ENCODE measurements around the gene NEGR1.

- TF ChIP-seq CTCF (IDR thresholded peaks at IDR 0.05) (no peak), POLR2A (IDR thresholded peaks at IDR 0.05) (no peak)
Observed at GRCh38 chr1:71577451-71578131, 704.7 kb downstream of the NEGR1 start.

Data from thyroid gland (tissue), 4 donors.